Fibroblast of lung (primary cell): ENCODE data around the gene CACNG3. TPM values are rescaled to one million over a fixed set of nuclear protein-coding genes. Genes with fewer than 3 reads are reported as not detected.

Experiments used
- DNase-seq, 2 donors: peaks; one replicate each; pipeline versions ENCODE4 v3.0.0 to v3.0.0-alpha.2; 2010; ENCODE audit warnings: low read depth in 2 of 2
- H2AFZ ChIP-seq: 2 replicates; pipeline ENCODE4 v1.5.1; 2012; ENCODE audit warnings: low read length, control low read depth, inconsistent platforms
- H3K27ac ChIP-seq: 2 replicates; pipeline ENCODE4 v1.5.1; 2011; ENCODE audit warnings: low read length, control low read depth; ENCODE audit not compliant: insufficient read depth
- H3K27me3 ChIP-seq: 2 replicates; pipeline ENCODE4 v1.5.1; 2011; ENCODE audit warnings: mild to moderate bottlenecking, low read length; ENCODE audit not compliant: control insufficient read depth, insufficient read depth
- H3K36me3 ChIP-seq: 2 replicates; pipeline ENCODE4 v1.5.1; 2011; ENCODE audit warnings: low read length; ENCODE audit not compliant: control insufficient read depth, insufficient read depth
- H3K4me1 ChIP-seq: 2 replicates; pipeline ENCODE4 v1.5.1; 2011; ENCODE audit warnings: low read length; ENCODE audit not compliant: control insufficient read depth, insufficient read depth; ENCODE audit errors: extremely low read depth
- H3K4me2 ChIP-seq: 2 replicates; pipeline ENCODE4 v1.5.1; 2011; ENCODE audit warnings: low read length, control low read depth; ENCODE audit not compliant: insufficient read depth; ENCODE audit errors: extremely low read depth
- H3K4me3 ChIP-seq, 4 experiments: fragments of 200-600 bp in 1 of 4; sonication (generic) in 1 of 4; replicated peaks in 1 of 4; 2 replicates each; pipeline ENCODE4 v1.5.1; 2011 to 2016; ENCODE audit warnings: low read length in 4 of 4, low read depth in 3 of 4, mild to moderate bottlenecking in 3 of 4, control low read depth in 2 of 4, inconsistent platforms in 1 of 4, mixed read lengths in 1 of 4; ENCODE audit not compliant: insufficient read depth in 1 of 4; ENCODE audit errors: control extremely low read depth in 1 of 4
- H3K79me2 ChIP-seq: 2 replicates; pipeline ENCODE4 v1.5.1; 2012; ENCODE audit warnings: mild to moderate bottlenecking, low read length, inconsistent platforms; ENCODE audit not compliant: control insufficient read depth, insufficient read depth
- H3K9ac ChIP-seq: 2 replicates; pipeline ENCODE4 v1.5.1; 2011; ENCODE audit warnings: mild to moderate bottlenecking, low read length, control low read depth; ENCODE audit not compliant: insufficient read depth
- H3K9me3 ChIP-seq: 2 replicates; pipeline ENCODE4 v1.5.1; 2012; ENCODE audit warnings: low read depth, low read length; ENCODE audit not compliant: control insufficient read depth, insufficient read depth
- H4K20me1 ChIP-seq: 2 replicates; pipeline ENCODE4 v1.5.1; 2011; ENCODE audit warnings: low read length; ENCODE audit not compliant: control insufficient read depth, insufficient read depth; ENCODE audit errors: extremely low read depth
- CTCF ChIP-seq, 2 donors: IDR thresholded peaks in 1 of 2; conservative IDR thresholded peaks in 1 of 2; 1 replicate in 1 of 2; 2 replicates in 1 of 2; pipeline ENCODE4 v1.5.1; 2011 to 2012; ENCODE audit warnings: low read length in 2 of 2, control low read depth in 1 of 2, inconsistent platforms in 1 of 2, low read depth in 1 of 2, mild to moderate bottlenecking in 1 of 2
- EZH2 ChIP-seq: IDR thresholded peaks from 2 replicates; pipeline ENCODE4 v1.5.1; 2012; ENCODE audit warnings: low read length, control low read depth, mild to moderate bottlenecking; ENCODE audit errors: missing control alignments
- polyA plus RNA-seq, 2 donors: library from polyadenylated mRNA; depleted of rRNA in 1 of 2; stranded (reverse) in 1 of 2; unstranded in 1 of 2; fragments of >200 nt; gene quantifications; 2 replicates each; pipeline ENCODE4 v1.2.1, GENCODE V29; 2011 to 2012; ENCODE audit warnings: missing spikeins in 1 of 2
- total RNA-seq: library from RNA; depleted of rRNA; stranded (reverse); fragments of >200 nt; gene quantifications from 2 replicates; pipeline ENCODE4 v1.2.1, GENCODE V29; 2014

CACNG3 gene
- total and polyA plus RNA-seq, 2 donors (not counting 1 experiment from before 2014, with no cell fraction given): not detected

DNA sequence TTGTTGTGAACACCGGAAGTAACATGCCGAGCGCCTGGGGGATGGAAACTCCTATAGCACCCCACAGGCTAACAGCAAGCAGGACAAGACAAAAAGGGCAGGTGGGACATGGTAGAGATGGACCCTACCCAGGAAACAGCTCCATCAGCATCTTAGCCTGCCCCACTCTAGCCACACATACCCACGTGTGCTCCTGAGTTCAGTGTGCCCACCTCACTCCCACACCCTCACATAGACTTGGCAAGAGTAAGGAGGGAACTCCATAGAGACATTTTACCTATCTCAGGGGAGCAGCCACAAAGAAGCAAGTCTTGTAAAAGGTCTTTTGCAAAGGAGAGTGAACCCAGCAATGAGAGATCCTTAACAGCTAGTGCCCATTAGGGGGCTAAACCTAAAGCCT lies 37.8 kb upstream of the CACNG3 start:
- Histone ChIP-seq H3K4me1 (no peaks in the 10 kb centered on the region), H4K20me1 (no peaks in the 10 kb centered on the region), H2AFZ (no peak overlapping the region), H3K27me3 (no peaks in the 10 kb centered on the region), H3K4me3 (no peak overlapping the region), H3K4me2 (no peak overlapping the region), H3K27ac (no peak overlapping the region), H3K9ac (no peak overlapping the region), H3K79me2 (no peaks in the 10 kb centered on the region), H3K9me3 (no peaks in the 10 kb centered on the region), H3K36me3 (no peaks in the 10 kb centered on the region)
- no peak for TF ChIP-seq EZH2
- TF ChIP-seq CTCF (conservative IDR thresholded peaks at IDR 0.05 in 1 of 2, IDR thresholded peaks at IDR 0.05 in 1 of 2; ENCODE audit: low read depth in 1 of 2, low read length in 2 of 2): no peak
- no peak for DNase-seq

DNA sequence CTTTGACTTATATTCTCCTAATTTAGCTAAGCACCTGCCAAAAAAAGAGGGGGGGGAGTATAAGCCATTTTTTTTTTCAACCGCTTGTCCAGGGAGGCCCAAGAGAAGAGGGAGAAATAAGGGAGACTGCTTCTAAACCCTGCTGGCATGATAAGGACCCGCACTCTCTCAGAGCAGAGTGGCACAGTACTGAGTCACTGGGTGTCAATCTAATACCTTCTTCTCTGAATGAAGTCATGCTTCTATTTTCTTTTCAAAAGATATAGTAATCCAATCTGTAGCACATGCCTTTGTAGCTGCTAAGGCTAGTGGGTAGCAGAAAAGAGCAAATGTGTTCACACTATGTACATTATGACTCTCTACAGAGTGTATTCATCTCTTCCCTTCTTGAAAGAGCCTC lies 34.9 kb upstream of the CACNG3 start:
- Histone ChIP-seq H3K9me3 (no peaks in the 10 kb centered on the region), H3K27me3 (no peaks in the 10 kb centered on the region), H3K4me2 (no peak overlapping the region), H2AFZ (no peak overlapping the region), H3K9ac (no peak overlapping the region), H4K20me1 (no peaks in the 10 kb centered on the region), H3K27ac (no peak overlapping the region), H3K36me3 (no peaks in the 10 kb centered on the region), H3K4me1 (no peaks in the 10 kb centered on the region), H3K4me3 (no peak overlapping the region), H3K79me2 (no peaks in the 10 kb centered on the region)
- TF ChIP-seq CTCF (conservative IDR thresholded peaks at IDR 0.05 in 1 of 2, IDR thresholded peaks at IDR 0.05 in 1 of 2; ENCODE audit: low read depth in 1 of 2, low read length in 2 of 2): no peak
- TF ChIP-seq EZH2: no peak
- no peak for DNase-seq

GRCh38 chr16:24228514-24228913 lies 27.6 kb upstream of the CACNG3 start:
- H3K4me1 ChIP-seq: no peaks in the 10 kb centered on the region
- no peaks in the 10 kb centered on the region for H3K36me3 ChIP-seq
- H3K79me2 ChIP-seq: no peaks in the 10 kb centered on the region
- H3K4me2 ChIP-seq: no peak overlapping the region
- no peak for DNase-seq
- no peak for TF ChIP-seq CTCF (conservative IDR thresholded peaks at IDR 0.05 in 1 of 2, IDR thresholded peaks at IDR 0.05 in 1 of 2; ENCODE audit: low read depth in 1 of 2, low read length in 2 of 2)
- no peak overlapping the region for H3K9ac ChIP-seq
- no peaks in the 10 kb centered on the region for H3K9me3 ChIP-seq
- no peaks in the 10 kb centered on the region for H3K27me3 ChIP-seq
- no peak overlapping the region for H2AFZ ChIP-seq
- no peaks in the 10 kb centered on the region for H4K20me1 ChIP-seq
- no peak overlapping the region for H3K27ac ChIP-seq
- no peak overlapping the region for H3K4me3 ChIP-seq
